ENCODE results near the gene CDH13.
"Not testable (repeated sequence)": the region's sequence is repeated elsewhere in the genome, so short reads cannot be mapped to it uniquely, and the experiment has no call there.

CDH13 gene

DNA sequence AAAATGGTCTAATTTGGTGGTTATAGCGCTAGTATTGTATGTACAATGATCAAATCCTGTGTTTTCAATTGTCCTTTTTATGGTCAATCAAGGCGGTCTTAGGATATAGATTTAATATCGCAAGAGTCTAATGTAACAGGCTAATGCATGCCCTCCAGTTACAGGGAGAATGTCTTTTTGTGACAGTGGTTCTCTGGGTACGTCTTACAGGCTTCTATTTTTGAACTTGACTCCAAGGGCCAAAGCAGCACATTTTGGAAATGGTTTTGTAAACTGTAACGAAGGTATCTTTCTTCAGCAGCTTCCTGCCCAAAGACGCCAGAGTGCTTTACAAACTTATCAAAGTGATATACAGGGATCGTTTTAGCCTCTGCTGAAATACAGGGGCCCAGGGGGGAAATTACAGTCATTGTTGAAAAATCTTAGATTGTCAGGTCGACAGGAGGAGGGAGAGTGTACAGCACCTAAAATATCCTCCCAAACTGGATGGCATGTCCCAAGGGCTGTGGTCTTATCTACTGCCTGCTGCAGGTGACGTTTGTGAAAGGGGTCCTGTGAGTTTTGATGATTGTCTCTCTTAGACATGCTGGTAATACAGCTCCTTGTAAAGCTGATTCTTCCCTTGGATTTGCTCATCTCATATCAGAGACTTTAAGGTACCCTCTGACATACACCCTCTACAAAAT, 288.5 kb downstream of the CDH13 start:
- TF ChIP-seq, protein P1, sequence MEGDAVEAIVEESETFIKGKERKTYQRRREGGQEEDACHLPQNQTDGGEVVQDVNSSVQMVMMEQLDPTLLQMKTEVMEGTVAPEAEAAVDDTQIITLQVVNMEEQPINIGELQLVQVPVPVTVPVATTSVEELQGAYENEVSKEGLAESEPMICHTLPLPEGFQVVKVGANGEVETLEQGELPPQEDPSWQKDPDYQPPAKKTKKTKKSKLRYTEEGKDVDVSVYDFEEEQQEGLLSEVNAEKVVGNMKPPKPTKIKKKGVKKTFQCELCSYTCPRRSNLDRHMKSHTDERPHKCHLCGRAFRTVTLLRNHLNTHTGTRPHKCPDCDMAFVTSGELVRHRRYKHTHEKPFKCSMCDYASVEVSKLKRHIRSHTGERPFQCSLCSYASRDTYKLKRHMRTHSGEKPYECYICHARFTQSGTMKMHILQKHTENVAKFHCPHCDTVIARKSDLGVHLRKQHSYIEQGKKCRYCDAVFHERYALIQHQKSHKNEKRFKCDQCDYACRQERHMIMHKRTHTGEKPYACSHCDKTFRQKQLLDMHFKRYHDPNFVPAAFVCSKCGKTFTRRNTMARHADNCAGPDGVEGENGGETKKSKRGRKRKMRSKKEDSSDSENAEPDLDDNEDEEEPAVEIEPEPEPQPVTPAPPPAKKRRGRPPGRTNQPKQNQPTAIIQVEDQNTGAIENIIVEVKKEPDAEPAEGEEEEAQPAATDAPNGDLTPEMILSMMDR (IDR thresholded peaks at IDR 0.05), result no peak
- TF ChIP-seq ZFX (IDR thresholded peaks at IDR 0.05; ENCODE audit: borderline replicate concordance), result no peak
- H3K27ac ChIP-seq, result no peak overlapping the region

DNA sequence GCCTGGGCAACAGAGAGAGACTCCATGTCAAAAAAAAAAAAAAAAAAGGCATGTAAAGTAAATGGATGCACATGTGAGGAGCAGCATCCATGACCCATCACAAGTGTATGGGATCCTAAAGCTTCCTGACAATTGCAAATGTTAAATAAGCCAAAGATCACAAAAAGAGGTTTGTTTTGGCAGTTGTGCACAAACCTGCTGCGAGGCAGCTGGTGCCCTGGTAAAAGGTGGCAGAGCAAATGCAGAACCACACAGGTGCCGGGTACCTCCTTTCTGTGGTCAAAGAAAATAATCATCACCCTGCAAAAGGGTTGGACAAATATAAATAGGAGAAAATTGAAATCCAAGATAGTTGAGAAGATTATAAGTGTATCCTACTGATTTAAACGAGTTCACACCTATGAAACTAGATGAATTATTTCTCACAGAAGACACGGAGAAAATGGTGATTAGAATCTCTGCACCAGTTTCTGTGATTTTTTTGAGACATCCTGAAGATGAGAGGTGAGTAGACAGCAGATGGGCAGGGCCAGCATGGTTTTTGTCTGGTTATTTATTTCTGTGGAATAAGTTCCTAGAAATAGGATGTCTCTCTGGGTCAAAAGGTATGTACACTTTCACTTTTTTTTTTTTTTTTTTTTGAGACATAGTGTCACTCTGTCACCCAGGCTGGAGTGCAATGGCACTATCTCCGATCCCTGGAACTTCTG, 291.3 kb downstream of the CDH13 start:
- no peak overlapping the region for H3K27ac ChIP-seq
- TF ChIP-seq, protein P1 (IDR thresholded peaks at IDR 0.05), result no peak
- no peak for TF ChIP-seq ZFX (IDR thresholded peaks at IDR 0.05; ENCODE audit: borderline replicate concordance)

DNA sequence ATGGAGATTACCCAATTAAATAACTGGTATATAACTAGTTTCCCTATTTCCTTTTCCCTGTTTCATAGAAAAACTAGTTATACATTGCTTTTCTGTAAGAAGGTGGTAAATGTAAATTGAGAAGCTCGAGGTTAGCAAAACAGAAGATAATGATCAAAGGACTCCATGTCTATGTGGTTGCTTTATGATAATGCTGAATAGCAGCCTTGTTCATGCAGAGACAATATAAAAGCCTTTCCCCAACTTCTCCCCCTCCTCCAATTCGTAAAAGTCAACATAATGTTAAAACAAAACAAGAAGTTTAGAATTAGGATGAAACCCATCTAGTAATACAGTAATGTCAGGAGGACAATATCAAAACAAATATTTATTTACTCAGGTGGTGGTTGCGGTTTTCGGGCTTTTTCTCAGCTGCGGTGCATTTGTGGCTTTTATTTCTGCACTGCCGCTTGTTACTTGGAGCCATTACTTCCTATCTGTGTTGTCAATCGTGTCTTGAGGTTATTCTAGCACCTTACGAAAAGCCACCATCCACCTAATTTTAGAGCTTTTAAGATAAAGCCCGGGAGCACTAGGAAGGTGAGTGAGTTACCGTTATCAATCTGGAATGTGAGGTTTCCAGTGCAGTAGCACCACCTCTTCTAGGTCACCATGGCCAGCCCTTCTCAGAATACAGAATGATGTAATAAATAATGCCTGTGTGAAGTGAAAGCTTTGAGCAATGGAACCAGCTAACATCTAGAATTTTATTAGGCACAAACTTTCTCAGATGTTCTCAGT, 297.5 kb downstream of the CDH13 start:
- TF ChIP-seq, protein P1 (IDR thresholded peaks at IDR 0.05), result no peak
- no peak for TF ChIP-seq ZFX (IDR thresholded peaks at IDR 0.05; ENCODE audit: borderline replicate concordance)
- no peak overlapping the region for H3K27ac ChIP-seq

DNA sequence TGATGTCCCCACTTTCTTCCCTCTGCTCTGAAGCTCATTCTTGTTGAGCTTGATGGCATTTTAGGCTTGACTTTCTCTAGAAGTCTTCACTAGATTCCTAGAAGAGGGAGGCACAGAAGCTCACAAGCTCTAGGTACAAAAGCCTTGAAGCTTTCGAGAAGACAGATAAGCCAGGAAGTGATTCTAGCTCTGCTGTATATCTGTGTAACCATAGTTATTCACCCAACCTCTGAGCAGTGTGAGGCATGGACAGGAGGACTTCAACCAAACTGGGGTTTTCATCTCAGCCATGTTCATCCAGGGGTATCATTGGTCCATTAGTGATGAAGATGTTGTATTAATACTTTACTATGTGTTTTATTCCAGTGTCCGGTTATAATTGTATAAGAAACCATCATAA, 299.7 kb downstream of the CDH13 start:
- no peak overlapping the region for H3K27ac ChIP-seq
- TF ChIP-seq ZFX (IDR thresholded peaks at IDR 0.05; ENCODE audit: borderline replicate concordance), result no peak
- TF ChIP-seq, protein P1 (IDR thresholded peaks at IDR 0.05), result no peak

DNA sequence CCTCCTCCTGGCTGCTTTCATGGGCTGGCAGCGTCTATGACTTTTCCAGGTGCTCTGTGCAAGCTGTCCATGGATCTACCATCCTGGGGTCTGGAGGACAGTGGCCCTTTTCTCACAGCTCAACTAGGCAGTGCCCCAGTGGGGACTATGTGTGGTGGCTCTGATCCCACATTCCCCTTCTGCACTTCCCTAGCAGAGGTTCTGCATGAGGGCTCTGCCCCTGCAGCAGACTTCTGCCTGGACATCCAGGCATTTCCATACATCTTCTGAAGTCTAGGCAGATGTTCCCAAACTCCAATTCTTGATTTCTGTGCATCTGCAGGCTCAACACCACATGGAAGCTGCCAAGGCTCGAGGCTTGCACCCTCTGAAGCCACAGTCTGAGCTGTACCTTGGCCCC, 307.2 kb downstream of the CDH13 start:
- not testable (repeated sequence) for H3K27ac ChIP-seq

DNA sequence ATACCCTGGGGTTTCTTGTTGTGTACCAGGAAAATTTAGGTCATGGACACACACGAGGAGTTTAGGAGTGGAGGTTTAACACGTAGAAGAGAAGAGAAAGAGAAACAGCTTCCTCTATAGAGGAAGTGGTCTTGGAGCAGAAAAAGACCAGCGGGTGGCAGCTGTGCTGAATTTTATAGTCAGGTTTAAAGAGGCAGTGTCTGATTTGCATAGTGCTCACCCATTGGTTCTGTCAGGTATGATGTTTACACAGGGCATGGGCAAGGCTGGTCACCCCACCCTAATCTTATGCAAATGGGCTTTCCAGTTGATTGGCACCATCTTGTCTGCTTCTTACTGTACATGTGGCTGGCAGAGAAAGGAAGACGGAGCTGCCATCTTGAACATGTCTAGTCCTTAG, 309.0 kb downstream of the CDH13 start:
- TF ChIP-seq ZFX (IDR thresholded peaks at IDR 0.05; ENCODE audit: borderline replicate concordance), result no peak
- TF ChIP-seq, protein P1 (IDR thresholded peaks at IDR 0.05), result peak; percentile 6; the same call in 1 of the 2 replicates
- no peak overlapping the region for H3K27ac ChIP-seq

DNA sequence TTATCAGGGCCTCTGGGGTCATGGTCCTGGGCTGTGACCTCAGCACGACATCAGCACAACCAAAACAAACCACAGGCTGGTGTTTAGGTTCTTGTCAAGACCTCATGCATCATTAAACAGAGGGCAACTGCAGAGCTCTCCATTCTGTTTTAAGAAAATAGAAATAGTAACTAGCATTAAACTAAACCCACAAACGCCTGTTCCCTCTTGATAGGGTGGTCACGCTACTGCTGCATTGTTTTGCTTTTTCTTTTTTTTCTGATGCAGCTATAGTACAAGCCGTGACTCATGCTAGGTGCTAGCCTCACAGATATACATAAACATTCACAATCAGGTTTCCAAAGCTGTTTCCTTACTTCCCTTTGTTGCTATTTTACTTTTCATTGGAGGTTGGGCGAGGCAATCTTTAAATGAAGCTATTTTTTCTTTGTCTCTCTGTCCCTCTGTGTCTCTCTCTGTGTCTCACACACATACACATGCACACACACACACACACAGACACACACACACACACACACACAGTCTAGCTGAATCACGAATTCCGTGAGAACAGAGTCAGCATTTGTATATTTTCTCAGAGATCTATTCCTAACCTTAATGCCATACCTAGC, 310.3 kb downstream of the CDH13 start:
- H3K27ac ChIP-seq, result no peak overlapping the region
- no peak for TF ChIP-seq ZFX (IDR thresholded peaks at IDR 0.05; ENCODE audit: borderline replicate concordance)
- TF ChIP-seq, protein P1 (IDR thresholded peaks at IDR 0.05), result no peak
